ENCODE measurements around the gene BHMT. TPM values are rescaled to one million over a fixed set of nuclear protein-coding genes. Genes with fewer than 3 reads are reported as not detected.

BHMT gene
- total and polyA plus RNA-seq, 10 of the 15 experiments (the other 5 are each of a cell fraction or from before 2014, with no cell fraction given), result 0.44 TPM; not detected in 9

DNA sequence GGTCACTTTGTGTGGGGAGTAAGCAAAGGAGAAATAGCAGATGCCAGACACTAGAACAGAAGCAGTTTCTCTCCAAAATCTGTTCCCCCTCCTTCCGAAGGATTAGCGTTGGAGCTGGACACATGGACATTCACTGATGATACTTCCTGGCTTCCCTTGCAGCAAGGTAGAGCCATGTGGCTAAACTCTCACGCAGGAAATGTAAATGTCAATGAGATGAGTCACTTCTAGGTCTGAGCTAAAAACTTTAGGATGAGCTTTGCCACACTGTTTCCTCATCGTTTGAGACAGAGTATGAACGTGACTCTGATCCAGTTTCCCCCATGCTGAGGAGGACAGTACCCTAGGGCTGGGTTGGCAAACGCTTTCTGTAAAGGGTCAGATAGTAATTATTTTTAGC, 37.0 kb upstream of the BHMT start:
- no peak overlapping the region for H3K27ac ChIP-seq (ENCODE audit: control insufficient read depth, insufficient read depth)
- H3K9ac ChIP-seq (ENCODE audit: control insufficient read depth, insufficient read depth, low read length), result no peak overlapping the region
- BruUV-seq (replicated peaks), result no TSS peak
- ChIA-PET SMC1A (ENCODE audit: uncharacterized antibody, unreplicated experiment) (interaction anchor here (1.8 kb wide), 1 partner anchor 10 kb away, joined by 6 read pairs; no protein-coding TSS in a partner anchor), POLR2A (no interaction called here), RAD21 (ENCODE audit: unreplicated experiment) (interaction anchor here (1.5 kb wide), 1 partner anchor 49 kb away, joined by 3 read pairs; no protein-coding TSS in a partner anchor), CTCF (interaction anchor here (0.6 to 3.8 kb wide), 7 partner anchors 7 to 936 kb away, joined by 3 to 11 read pairs (median 3); no protein-coding TSS in a partner anchor)
- in situ Hi-C loops (cut with MboI), result no loop called here
- TF ChIP-seq ZSCAN29 (IDR thresholded peaks at IDR 0.05), result no peak
- TF ChIP-seq IRF4 (IDR thresholded peaks at IDR 0.05; ENCODE audit: low read depth, low read length), result no peak
- no peak for TF ChIP-seq RFX5 (IDR thresholded peaks at IDR 0.05; ENCODE audit: low read depth, low read length)
- no peak for TF ChIP-seq HDGF (IDR thresholded peaks at IDR 0.05)
- no peak for TF ChIP-seq ATF7 (IDR thresholded peaks at IDR 0.05; ENCODE audit: low read depth)
- peaks cover 1 to 3% of the 10 kb centered on the region in 2 experiments; a peak in 2 of 4 replicates for H3K27me3 ChIP-seq (replicated peaks in 1 of 2; ENCODE audit: control insufficient read depth in 2 of 2, insufficient read depth in 2 of 2, low read length in 1 of 2)
- no peak overlapping the region for H3K4me2 ChIP-seq (ENCODE audit: control insufficient read depth, insufficient read depth)
- H3K4me3 ChIP-seq, result no peak overlapping the region
- WGBS (ENCODE audit: insufficient coverage, insufficient replicate concordance, low lambda C conversion rate, missing lambda C conversion rate), result 71% methylated on average over 6 of the region's 6 CpGs
- intact Hi-C loops (cut with micrococcal nuclease; ENCODE audit: unreplicated experiment), result no loop called here
- ATAC-seq (no peak; the same call in 2 of the 3 replicates), FAIRE-seq (peak; percentile 27), DNase-seq (ENCODE audit: low read depth, low spot score) (no peak)
- no peaks in the 10 kb centered on the region for H3K4me1 ChIP-seq (ENCODE audit: control insufficient read depth, insufficient read depth, low read length)
- no peaks in the 10 kb centered on the region for H3K79me2 ChIP-seq (ENCODE audit: control insufficient read depth, insufficient read depth, low read length)
- H3K36me3 ChIP-seq (ENCODE audit: control insufficient read depth in 2 of 2, insufficient read depth in 2 of 2, low read length in 1 of 2), result no peaks in the 10 kb centered on the region
- H2AFZ ChIP-seq (ENCODE audit: control insufficient read depth, low read depth, low read length), result no peak overlapping the region
- no peaks in the 10 kb centered on the region for H3K9me3 ChIP-seq (replicated peaks; ENCODE audit: control insufficient read depth, insufficient read depth, low read length)
- no peaks in the 10 kb centered on the region for H4K20me1 ChIP-seq (ENCODE audit: control insufficient read depth, insufficient read depth)

DNA sequence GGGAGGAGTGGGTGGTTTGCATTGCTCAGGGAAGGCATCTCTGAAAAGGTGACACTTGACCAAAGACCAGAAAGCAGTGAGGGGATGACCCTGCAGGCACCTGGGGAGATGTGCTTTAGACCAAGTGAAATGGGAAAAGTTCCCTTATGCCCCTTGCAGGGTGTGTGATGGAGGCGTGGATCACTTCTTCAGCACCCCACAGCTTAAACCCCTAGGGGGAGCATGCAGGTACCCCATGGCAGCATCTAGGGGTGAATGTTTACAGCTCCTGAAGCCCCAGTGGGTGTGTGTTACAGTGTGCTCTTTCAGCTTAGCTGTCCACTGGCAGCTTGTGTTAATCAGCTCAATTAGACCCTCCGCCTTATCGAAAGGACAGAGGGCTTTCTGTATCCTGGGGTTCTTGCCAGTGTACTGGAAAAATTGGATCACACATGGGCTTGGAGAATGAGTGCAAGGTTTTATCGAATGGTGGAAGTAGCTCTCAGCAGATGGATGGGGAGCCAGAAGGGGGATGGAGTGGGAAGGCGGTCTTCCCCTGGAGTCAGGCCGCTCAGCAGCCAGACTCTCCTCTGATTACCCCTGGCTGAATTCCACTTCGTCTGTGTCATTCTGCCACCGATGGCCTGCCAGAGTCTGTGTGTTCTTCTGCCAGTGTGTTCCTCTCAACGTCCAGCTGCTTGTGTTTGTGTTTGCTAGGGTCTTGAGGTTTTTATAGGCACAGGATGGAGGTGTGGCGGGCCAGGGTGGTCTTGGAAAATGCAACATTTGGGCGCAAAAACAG, 35.8 kb upstream of the BHMT start:
- FAIRE-seq (no peak), ATAC-seq (peak; percentile 52), DNase-seq (ENCODE audit: low read depth, low spot score) (no peak)
- Histone ChIP-seq H3K4me2 (ENCODE audit: control insufficient read depth, insufficient read depth) (no peak overlapping the region), H3K9ac (ENCODE audit: control insufficient read depth, insufficient read depth, low read length) (no peak overlapping the region), H3K4me3 (no peak overlapping the region), H3K4me1 (ENCODE audit: control insufficient read depth, insufficient read depth, low read length) (no peaks in the 10 kb centered on the region), H3K9me3 (replicated peaks; ENCODE audit: control insufficient read depth, insufficient read depth, low read length) (no peaks in the 10 kb centered on the region), H3K79me2 (ENCODE audit: control insufficient read depth, insufficient read depth, low read length) (no peaks in the 10 kb centered on the region), H3K27me3 (replicated peaks in 1 of 2; ENCODE audit: control insufficient read depth in 2 of 2, insufficient read depth in 2 of 2, low read length in 1 of 2) (no peaks in the 10 kb centered on the region; a peak in 1 of 4 replicates), H3K27ac (ENCODE audit: control insufficient read depth, insufficient read depth) (no peak overlapping the region), H4K20me1 (ENCODE audit: control insufficient read depth, insufficient read depth) (no peaks in the 10 kb centered on the region), H2AFZ (ENCODE audit: control insufficient read depth, low read depth, low read length) (no peak overlapping the region), H3K36me3 (ENCODE audit: control insufficient read depth in 2 of 2, insufficient read depth in 2 of 2, low read length in 1 of 2) (no peaks in the 10 kb centered on the region)
- intact Hi-C loops (cut with micrococcal nuclease; ENCODE audit: unreplicated experiment), result no loop called here
- ChIA-PET SMC1A (ENCODE audit: uncharacterized antibody, unreplicated experiment) (no interaction called here), CTCF (interaction anchor here (3.8 kb wide), 1 partner anchor 51 kb away, joined by 11 read pairs; no protein-coding TSS in a partner anchor), POLR2A (no interaction called here), RAD21 (ENCODE audit: unreplicated experiment) (no interaction called here)
- 64% methylated on average over 11 of the region's 11 CpGs for WGBS (ENCODE audit: insufficient coverage, insufficient replicate concordance, low lambda C conversion rate, missing lambda C conversion rate)
- no TSS peak for BruUV-seq (replicated peaks)
- TF ChIP-seq TCF12 (IDR thresholded peaks at IDR 0.05; ENCODE audit: low read depth, low read length) (no peak), ETV6 (conservative IDR thresholded peaks at IDR 0.05 in 1 of 2, IDR thresholded peaks at IDR 0.05 in 1 of 2; ENCODE audit: borderline replicate concordance in 1 of 2, low read depth in 1 of 2) (no peak), ATF7 (IDR thresholded peaks at IDR 0.05; ENCODE audit: low read depth) (no peak), TBL1XR1 (IDR thresholded peaks at IDR 0.05; ENCODE audit: low read depth, low read length) (no peak), CREM (IDR thresholded peaks at IDR 0.05; ENCODE audit: low read depth) (no peak)
- in situ Hi-C loops (cut with MboI), result no loop called here

All from GM12878 (cell line).